GM21825 (cell line): ENCODE results near the gene LUZP2.

Source experiments
- ATAC-seq: cut with Tn5 transposase; IDR thresholded peaks from one replicate; pipeline ENCODE4 v1.9.1; 2021; ENCODE audit warnings: mild to moderate bottlenecking, moderate library complexity; ENCODE audit not compliant: unreplicated experiment

LUZP2 gene

DNA sequence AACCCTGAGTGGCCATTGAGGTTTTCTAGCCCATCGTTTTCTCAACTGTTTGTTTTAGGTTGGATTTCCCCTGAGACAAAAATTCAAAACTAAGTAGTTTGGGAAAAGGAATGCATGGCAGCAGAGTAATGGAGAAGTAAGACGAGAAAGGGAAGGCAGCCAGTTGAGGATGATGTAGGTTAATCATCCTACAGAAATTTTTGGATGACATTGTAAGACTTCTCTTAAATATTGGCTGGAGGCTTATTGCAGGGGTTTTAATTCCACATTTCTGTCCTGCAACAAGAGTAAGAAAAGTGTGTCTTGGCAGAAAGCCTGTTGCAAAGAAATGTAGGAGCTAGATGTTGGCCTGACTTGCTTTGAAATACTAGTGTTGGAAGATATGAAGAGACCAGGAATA, 308.8 kb downstream of the LUZP2 start:
- ATAC-seq: no peak

DNA sequence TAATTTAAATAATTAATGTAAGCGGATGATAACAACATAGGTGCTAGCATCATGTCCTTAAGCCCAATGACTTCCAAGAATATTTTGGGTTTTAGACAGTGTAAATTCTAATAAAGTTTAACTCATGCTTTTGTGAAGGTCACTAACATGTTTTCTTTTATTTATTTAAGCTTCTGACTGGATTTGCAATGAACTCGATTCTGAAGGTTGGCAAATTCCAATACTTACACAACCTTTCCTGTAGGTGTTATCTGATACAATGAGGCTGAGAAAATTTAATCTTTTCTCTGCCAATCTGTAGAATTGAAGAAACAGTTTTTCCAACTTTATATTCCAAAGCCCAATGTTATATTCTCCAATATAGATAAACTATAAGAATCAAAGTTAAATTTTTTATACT, 311.3 kb downstream of the LUZP2 start:
- ATAC-seq: no peak

DNA sequence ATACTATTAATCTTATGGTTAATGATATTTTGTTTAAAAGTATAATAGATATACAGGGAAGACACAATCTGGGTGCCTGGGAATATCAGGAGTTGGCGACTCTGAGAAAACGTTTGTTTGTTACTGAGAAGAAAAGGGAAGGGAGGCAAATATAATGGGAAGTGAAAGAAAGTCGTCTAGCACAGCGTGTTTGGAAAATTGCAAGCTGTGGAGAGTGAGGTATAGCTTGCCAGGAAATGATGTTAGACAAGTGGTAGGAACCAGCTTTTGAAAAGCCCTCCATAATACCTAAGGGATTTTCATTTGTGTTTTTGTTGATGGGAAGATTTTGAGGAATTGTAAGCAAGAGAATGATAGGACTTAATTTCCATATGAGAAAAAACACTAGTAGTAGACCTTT, 322.2 kb downstream of the LUZP2 start:
- ATAC-seq: no peak

DNA sequence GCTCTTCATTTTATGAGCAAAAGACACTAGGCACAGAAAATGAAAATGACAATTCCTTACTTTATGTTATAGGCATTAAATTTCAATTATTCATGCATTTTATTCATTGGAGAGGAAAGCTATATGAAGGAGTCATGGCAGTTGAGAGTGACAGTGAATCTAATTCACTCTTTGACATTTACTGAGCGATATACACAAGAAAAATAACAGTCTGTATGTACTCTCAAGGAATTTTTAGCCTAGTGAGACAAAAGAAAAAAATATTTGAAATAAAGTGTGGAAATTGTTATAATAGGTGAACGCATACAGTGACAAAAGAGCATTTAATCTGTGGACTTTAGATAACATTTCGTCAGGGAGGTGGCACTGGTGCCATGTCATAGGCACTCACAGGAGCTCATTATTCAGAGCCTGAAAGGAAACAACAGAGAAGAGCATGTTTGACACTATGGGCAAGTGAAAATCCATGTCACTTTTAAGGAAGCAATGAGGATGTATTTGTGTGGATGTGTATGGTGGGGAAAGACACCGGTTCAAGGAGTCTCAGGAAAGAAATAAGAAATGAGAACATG, 323.1 kb downstream of the LUZP2 start:
- no peak for ATAC-seq

DNA sequence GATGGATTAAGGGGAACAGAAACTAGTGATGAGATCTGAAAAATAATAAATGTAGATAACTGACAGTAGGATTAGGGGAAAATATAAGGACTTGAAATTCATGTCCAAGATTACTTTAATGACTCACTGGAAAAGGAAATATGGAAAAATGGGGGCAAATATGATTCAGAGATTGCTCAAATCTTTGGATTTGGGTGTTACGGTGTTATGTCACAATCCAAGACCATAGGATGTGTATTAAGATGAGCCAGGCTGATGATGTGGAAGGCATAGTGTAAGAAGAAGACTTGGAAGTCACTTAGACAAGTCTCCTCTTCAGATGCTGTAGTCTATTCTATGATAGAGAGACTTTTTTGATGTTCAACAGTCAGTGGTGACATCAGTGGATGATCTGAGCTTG, 323.7 kb downstream of the LUZP2 start:
- ATAC-seq: no peak

DNA sequence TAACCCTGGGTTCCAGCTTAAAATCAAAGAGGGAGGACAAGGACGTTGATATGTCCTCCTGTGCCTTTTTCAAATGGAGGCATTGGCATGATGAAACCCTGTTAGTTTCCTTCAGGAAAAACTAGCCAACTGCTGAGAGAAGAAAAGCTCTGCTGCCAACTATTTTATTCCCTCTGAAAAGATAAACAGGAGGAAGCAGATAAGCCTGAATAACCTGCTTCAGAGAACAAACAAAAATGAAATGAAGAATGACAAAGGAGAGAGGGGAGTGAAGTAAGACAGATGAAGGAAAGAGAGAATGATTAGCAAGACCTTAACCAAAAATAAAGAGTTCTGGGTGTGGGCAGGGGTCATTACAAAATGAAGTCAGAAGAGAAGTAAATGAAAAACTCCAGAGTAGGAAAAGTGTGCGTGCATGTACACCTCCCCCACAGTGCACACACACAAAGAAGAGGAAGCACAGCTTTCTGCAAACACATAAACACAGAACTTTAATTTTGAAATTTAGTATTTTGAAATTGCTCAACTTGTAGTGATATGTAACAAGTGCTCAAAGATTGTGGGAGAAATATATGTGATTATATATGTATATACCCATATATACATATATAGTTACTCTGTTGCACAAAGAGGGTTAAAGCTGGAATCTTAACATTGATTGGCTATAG, 332.2 kb downstream of the LUZP2 start:
- no peak for ATAC-seq

DNA sequence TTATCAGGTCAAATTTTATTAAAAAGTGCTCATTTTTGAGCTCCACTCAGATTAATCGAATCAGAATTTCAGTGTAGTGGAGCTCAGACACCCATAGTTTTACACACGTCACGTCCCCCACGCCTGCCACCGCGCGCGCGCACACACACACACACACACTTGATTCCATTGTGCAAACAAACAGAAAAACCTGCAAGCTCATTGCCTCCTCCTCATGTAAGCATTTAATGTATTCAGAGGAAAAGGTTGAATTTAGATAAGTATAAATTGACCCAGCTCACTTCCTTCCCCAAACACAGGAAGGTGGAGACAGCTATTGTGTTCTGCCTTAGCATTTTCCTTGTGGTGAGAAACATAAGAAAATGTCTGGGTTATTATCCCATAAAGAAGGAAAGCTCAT, 336.7 kb downstream of the LUZP2 start:
- no peak for ATAC-seq

DNA sequence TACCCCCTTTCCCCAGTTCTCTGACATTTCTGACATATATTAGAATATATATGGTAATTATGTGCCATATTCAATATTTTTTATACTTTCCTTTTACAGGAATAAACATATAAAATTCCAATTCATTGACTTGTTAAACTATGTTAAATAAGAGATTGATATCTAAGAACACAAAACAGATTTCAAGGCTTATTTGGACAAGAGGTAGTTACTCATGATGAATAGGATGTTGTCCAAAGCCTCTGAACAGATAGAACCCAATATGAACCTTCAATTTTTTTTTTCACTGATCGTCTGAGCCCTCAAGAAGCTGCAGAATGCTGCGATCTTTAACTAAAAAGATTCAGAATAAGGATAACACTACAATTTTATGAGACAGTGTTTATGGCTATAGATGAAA, 340.3 kb downstream of the LUZP2 start:
- ATAC-seq: no peak

DNA sequence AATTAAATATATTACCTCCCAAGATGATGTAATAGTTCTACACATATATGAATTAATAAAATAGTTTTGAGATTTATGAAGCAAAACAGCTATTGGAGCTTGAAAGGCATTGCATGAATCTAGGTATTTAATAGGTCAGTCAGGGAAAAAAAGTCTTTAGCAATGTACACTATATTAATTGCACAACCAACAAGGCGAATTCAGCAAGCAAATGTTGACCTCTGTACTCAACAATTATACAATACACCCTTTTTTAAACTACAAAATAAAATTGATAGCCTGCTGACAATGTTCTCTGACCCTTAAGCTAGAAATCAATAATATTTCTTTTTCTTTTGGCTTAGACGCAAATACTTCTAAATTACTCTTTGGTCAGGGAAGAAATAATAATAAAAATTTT, 345.5 kb downstream of the LUZP2 start:
- no peak for ATAC-seq

DNA sequence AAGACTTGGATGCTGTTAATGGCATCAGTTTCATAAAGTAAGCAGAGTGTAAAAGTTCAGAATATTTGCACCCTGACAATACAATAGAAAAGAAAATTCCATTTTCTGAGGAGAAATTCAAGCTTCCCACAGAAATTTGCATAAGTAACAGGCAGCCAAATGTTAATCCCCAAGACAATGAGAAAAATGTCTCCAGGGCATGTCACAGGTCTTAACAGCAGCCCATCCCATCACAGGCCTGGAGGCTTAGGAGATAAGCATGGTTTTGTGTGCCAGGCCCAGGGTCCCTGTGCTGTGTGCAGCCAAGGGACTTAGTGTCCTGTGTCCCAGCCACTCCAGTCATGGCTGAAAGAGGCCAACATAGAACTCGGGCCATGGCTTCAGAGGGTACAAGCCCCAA, 347.6 kb downstream of the LUZP2 start:
- no peak for ATAC-seq

DNA sequence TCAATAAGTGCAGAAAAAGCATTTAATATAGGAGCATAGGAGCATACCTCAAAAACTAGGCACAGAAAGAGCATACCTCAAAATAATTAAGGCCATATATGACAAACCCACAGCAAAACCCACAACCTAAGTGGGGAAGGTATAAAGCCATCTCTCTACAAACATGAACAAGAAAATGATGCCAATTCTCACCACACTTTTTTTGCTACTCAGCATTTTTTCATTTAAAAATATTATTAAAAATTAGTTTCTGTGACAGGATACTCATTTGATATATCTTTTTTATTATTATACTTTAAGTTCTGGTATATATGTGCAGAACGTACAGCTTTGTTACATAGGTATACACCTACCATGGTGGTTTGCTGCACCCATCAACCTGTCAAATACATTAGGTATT, 352.0 kb downstream of the LUZP2 start:
- ATAC-seq: no peak

DNA sequence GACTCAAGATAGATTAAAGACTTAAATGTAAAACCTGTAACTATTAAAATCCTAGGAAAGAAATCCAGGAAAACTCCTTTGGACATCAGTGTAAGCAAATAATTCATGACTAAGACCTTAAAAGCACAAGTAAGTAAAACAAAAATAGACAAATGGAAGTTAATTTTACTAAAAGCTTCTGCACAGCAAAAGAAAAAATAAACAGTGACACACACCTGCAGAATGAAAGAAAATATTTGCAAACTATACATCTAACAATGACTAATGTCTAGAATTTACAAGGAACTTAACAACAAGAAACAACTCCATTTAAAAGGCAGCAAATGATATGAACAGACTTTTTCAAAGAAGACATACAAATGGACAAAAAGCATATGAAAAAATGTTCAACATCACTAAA, 359.1 kb downstream of the LUZP2 start:
- no peak for ATAC-seq

DNA sequence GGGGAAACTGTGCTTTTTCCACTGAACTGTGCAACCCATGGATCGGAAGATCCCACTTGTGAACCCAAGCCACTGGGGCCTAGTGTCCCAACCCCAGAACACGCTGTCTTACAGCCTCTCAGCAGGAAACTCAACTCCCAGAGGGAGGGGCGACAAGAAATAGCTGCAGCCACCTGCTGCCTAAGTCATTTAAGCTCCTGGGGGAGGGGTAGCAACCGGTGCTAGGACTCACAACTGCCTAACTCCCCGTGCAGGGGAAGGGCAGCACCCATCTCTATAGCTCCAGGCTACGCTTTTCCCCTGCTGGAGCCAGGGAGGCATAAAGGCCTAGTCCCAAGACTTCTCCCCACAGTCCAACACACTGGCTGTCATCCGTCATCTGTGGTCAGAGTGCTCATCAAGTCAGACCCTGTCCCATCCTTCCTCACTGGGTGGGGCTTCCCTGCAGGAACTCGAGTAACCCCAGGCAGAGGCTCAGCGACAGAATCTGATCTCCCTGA, 363.0 kb downstream of the LUZP2 start:
- no peak for ATAC-seq

DNA sequence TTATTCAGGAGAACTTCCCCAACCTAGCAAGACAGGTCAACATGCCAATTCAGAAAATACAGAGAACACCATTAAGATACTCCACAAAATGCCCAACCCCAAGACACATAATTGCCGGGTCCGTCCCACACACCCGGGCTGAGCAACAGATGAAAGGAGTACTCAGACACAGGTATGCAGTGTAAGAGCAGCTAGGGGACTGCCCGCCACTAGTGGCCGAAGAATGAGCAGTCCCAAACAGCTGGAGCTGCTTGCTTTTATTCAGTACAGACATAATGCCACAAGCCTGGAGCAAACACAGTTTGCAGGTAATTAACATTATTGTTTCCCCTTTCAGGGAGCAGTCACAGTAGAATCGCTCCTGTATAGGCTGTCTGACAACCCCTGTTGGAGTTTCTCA, 364.6 kb downstream of the LUZP2 start:
- ATAC-seq: no peak

DNA sequence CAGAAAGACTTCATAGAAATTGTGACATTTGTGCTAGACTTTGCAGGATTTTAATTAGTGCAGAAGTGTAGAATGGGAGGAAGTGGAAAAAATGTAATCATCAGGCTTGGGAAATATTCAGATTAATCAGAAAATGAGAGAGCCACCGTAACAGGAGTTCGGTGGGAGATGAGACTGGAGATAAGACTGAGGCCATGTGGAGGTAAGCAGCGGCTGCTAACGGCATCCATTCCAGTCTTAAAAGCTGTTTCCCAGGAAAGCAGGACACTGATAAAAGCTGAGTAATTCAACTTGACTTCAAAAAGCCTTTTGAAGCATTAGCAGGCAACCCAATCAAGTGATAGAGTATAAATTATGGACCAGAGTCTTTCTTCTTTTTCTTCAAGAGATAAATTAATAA, 369.9 kb downstream of the LUZP2 start:
- ATAC-seq: no peak

DNA sequence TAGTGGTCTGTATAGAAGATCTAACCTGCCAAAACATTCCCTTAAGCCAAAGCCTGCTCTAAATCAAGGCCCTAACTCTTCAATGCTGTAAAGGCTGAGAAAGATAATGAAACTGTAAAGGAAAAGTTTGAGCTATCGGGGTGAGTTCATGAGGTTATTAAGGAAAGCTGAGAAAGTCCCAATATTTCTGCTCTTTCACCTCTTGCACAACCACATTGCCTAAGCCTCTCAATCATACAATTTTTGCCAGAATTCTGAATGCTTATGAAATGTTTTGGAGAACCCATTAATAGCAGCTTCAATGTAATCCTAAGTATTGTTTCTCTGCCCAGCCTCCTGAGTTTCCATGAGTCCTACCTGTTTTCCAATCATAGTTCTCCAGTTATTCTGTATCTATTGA, 373.2 kb downstream of the LUZP2 start:
- ATAC-seq: no peak

DNA sequence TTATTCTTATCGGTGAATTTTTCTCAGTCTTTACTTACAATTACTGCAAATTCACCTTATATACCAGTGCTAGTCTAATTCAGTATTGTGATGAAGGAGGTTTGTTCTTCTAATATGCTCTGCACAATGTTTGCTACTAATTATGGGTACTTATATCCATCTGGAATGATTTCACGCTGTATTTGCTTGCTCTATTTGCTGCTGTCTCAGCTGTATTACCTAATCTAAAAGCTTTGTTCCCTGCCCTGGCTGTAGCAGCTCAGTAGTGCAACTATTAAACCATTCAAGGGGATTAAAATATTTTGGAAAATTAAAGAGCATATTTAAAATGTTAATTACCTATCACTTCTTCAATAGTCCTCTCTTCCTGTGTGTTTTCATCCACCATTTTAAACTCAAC, 375.3 kb downstream of the LUZP2 start:
- ATAC-seq: no peak

DNA sequence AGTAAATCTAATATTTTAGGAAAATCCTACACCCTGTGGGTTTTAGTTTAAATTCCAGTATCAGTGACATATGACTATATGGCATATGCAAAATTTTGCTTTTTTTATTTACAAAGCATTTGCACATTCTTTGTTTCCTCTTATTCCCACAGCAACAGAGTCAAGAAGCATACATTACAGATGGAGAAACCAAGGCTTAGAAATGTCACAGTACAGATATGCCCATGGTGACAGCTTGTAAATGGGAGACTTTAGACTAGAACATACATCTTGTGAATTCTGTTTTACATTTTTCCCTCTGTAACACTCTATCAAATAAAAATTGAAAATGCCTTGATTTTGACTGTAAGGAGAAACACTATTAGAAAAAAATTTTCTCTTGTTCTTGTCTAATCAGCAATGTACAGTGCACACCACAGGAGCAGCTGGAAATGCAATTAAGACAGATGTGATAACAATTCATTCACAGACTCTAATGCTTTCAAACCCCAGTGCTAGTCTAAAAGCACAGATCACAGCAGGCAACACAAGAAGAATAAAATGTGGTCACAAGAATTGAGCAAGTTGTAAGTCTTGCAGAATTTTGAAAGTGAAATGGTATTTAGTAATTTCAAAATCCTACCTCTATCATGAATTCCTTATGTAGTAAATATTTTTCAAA, 375.9 kb downstream of the LUZP2 start:
- no peak for ATAC-seq

DNA sequence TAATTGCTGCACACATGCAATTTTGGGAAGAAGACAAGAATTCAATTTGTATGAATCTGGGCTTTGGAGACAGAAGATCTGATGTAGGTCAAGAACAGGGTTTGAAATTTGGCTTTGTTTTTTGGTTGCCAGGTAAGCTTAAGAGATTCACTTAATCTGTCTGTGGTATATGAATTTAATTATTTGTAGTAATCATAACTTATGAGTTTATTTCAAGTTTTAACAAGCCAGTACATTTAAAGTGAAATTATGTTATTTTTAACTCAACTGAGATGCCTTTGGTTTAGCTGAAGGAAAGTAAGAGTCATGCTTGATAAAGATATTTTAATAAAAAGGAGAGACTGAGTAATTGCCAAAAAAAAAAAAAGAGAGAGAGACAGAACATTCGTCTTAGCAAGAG, 384.1 kb downstream of the LUZP2 start:
- ATAC-seq: no peak

DNA sequence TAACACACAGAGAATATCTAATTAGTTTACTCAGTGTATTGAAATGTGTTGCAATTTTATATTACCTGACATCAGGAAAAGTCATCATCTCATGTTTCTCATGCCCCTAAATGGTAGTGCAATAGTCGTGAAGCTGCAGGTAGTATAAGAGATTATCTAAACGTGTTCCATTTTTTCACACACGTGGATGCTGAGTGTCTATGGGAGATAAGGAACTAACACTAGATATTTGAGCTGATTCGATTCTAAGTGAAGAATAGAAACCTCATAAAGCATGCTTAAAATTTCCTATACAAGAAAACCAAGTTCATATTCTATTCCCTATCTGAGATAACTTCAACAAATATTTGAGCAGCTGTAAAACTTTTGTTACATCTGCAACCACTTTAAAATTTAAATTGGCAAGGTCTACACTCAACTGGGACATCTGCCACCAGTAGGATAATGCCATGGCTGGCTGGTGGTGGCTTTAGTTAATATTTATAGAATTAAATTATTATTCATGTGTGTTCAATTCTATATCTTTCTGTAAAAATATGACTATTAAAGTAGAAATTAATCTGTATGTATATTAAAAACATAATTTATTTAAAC, 388.8 kb downstream of the LUZP2 start:
- ATAC-seq: no peak

DNA sequence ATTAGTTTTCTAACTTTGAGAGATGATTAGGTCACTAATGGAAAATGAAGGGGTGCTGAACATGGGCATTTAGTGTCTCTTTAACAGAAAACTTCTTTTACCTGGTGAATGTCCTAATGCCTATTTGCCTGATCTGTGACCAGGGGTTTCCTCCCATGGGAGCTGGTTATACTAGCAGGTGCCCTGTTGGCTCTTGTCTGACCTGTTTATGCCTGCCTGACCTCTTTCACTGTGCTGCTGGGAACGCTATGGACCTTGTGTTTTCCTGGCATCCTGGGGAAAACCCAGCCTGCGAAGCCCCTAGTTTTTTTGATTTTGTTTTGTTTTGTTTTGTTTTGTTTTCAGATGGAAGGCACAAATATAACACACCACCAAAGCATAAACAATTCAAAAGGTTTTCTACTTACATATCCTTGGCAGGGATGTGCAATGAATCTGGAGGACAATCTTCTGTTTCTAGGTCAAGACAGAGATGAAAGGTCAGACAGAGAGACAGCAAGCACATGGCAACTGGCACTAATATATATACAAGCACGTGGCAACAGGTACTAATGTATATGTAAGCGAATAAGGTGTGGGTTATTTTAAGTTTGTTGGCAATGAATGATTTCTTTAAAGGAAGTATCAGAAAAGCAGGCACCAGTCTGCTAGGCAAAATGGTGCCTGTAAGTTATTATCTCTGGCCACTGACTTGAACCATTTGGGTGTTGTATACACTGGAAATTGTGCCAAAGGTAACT, 390.2 kb downstream of the LUZP2 start:
- no peak for ATAC-seq
